ENCODE data around the gene IKZF3.
A peak's percentile ranks its signal among the peaks of the same experiment; 100 is the strongest.
"Not testable (repeated sequence)": the region's sequence is repeated elsewhere in the genome, so short reads cannot be mapped to it uniquely, and the experiment has no call there.

IKZF3 gene

GRCh38 chr17:39863918-39864746 lies at the start of gene IKZF3:
TSS of gene IKZF3 (minus strand) at chr17:39864312. CDS start at chr17:39864126, 186 bp downstream.
- DNase-seq (ENCODE audit: low spot score) = peak; percentile 7

- no peak for DNase-seq (ENCODE audit: low spot score)
Observed at GRCh38 chr17:39908789-39909352, 44.8 kb upstream of the IKZF3 start.

DNA sequence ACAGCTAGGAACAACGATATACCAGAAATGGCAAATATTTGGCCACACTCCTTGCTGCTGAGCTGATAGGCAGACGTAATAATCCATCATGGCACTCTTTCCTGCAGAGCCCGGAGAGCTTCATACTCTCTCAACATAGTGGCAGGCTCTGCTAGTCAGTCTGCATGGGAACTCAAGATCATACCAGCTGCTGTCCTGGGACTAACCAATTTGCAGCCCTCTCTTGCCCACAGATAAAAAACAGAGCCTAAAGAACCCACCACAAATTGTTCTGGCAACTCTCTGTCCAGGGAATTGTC lies 40.8 kb upstream of the IKZF3 start:
- DNase-seq (ENCODE audit: low spot score) = no peak

DNA sequence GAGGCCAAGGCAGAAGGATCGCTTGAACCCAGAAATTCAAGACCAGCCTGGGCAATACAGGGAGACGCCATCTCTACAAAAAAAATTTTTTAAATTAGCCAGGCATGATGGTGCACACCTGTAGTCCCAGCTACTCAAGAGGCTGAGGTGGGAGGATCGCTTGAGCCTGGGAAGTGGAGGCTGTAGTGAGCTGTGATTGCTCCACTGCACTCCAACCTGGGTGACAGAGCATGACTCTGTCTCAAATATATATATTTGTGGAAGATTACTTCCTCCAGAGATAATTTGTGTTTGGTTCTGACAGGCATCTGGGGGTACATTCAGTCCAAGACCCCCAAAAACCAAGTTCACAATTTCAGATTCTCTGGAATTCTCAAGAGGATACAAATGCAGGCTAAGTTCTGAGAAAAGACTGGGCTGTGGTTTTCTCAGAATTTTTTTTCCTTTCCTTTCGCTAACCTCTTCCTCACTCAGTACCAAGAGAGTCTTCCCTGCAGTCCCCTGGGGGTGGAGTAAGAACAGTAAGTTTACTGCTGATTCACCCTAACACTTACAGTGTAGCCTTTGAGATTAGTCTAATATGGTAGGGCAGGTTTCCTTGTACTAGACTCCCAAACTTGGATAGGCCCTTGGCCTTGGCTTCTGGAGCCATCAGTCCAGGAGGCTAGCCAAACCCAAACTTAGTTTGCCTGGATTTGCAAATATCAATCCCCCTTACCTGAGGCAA lies 39.2 kb upstream of the IKZF3 start:
- DNase-seq (ENCODE audit: low spot score) = no peak

- DNase-seq (ENCODE audit: low spot score) = not testable (repeated sequence)
Observed at GRCh38 chr17:39902027-39902426, 37.9 kb upstream of the IKZF3 start.

DNA sequence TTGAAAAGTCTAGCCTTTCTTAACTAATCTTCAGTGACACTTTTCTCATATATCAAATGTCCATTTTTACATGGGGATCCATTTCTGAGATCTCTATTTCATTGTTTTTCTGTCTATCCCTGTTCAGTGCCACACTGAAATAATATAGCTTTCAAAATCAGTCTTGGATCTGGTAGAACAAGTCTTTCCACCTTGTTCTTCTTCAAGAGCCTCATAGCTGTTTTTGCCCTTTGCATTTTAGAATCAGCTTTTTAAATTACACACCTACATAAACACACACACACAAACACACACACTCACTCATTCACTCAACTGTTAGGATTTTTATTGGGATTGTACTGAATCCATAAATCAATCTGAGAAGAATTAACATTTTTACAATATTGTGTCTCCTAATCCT lies 35.1 kb upstream of the IKZF3 start:
- no peak for DNase-seq (ENCODE audit: low spot score)

DNA sequence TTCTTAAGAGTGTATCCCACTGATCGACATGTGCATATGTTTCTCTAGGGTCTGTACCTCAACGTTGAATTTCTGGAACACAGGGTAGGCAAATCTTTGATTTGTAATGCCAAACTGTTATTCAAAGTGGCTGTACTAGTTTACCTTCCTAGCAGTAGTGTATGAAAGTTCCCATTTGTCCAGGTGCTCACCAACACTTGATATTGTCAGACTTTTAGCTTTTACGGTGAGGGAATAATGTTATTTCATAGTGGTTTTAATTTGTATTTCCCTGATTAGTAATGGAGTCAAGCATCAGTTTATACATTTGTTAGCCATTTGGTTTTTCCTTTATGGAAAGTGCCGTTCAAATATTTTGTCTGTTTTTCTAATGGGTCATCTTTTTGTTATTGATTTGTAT lies 34.0 kb upstream of the IKZF3 start:
- DNase-seq (ENCODE audit: low spot score) = no peak

GRCh38 chr17:39894681-39895376 lies 30.7 kb upstream of the IKZF3 start:
- DNase-seq (ENCODE audit: low spot score) = no peak

GRCh38 chr17:39889200-39889599 lies 25.1 kb upstream of the IKZF3 start:
- DNase-seq (ENCODE audit: low spot score) = no peak

DNA sequence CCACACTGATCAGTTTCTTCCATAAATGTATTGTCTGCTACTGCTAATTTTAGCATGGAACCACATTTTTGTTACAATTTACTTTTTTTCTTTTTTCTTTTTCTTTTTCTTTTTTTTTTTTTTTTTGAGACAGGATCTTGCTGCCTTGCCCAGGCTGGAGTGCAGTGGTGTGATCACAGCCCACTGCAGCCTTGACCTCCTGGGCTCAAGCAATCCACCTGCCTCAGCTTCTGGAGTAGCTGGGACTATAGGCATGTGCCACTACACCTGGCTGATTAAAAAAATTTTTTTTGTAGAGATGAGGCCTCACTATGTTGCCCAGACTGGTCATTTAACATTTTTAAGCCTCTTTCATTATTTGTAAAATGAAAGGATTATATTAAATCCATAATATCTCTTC lies 23.0 kb upstream of the IKZF3 start:
- DNase-seq (ENCODE audit: low spot score) = no peak

DNA sequence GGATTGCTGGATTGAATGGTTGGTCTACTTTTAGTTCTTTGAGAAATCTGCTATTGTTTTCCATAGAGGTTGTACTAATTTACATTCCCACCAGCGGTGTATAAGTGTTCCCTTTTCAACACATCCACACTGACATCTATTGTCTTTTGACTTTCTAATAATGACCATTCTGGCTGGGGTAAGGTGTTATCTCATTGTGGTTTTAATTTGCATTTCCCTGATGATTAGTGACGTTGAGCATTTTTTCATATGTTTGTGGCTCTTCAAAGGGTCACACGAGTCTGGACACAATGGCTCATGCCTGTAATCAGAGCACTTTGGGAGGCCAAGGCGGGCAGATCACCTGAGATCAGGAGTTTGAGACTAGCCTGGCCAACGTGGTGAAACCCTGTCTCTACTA lies 22.0 kb upstream of the IKZF3 start:
- DNase-seq (ENCODE audit: low spot score) = not testable (repeated sequence)

DNA sequence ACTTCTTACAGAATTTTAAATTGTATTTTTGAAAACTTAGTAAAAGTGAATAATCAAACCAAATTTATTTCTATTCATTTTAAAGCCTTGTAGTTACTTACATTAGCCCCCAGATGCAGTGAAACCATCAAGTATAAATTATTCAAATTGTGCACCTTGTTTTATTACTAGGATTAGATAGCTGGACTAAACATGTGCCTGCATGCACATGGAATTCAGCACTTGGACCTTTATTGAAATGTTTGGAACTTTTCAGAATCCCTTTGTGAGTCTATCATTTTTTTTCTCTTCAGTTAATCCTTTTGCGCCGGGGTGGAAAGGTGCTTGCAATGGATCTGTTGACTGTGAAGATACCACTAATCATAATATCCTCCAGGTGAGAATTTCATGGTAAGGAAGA lies 8.6 kb upstream of the IKZF3 start:
- no peak for DNase-seq (ENCODE audit: low spot score)

- no peak for DNase-seq (ENCODE audit: low spot score)
Observed at GRCh38 chr17:39871801-39872200, 7.7 kb upstream of the IKZF3 start.

DNA sequence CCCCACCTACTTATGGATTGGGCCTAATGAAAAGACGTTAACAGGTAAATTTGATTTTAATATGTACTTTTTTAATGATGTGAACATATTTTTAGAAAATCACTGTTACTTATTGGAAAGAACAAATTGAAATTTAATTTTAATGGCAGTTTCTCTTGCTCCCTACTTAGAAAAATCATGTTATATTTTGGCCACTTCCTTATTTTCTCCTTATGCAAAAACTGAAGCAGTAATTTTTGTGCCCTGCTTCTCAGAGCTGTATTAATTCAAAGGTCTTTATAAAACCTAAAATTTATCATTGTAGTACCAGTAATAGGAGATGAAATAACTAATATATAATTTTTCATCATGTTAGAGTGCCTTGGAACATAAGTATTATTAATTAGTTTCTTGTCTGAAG lies 6.7 kb upstream of the IKZF3 start:
- no peak for DNase-seq (ENCODE audit: low spot score)

- DNase-seq (ENCODE audit: low spot score) = no peak
Observed at GRCh38 chr17:39868554-39868942, 4.4 kb upstream of the IKZF3 start.

GRCh38 chr17:39867880-39868553 lies 3.9 kb upstream of the IKZF3 start, which contains the start of gene ZPBP2:
TSS of gene ZPBP2 (plus strand) at chr17:39868202. CDS start at chr17:39868355, 153 bp downstream.
- DNase-seq (ENCODE audit: low spot score) = no peak

DNA sequence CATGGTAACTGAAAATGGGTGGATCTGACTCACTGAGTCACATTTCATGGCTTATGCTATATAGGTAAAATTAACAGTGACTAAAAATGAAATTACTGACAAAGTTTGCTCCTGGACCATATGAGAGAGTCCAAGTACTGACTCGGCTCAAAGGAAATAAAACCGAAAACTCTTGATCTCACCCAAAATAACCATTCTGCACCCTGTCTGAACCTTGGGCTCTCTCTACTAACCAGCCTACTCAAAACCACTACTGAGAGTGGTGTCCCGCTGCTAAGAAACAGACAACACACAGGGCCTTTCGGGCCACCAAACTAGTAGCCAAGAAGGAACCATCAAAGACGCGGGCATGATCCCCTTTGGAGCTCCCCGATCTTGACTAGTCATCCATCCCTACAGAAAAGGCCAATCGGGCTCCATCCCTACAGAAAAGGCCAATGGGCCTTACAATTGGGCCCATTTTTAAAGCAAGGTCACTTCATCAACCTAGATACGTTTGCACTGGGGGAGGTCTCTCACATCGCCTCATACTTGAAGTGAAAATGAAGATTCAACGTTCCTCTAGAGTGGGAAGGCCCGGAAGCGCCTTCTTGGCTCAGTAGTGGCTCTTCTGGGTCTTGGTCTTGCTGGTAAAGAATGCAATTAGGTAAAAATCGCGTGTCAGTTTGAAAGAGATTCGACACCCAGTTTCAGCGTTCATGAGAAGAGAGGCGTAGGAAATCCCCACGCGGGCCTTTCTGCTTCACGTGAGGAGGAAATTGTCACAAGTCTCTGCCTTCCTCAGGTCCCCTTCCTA lies 3.2 kb upstream of the IKZF3 start:
- DNase-seq (ENCODE audit: low spot score) = no peak

DNA sequence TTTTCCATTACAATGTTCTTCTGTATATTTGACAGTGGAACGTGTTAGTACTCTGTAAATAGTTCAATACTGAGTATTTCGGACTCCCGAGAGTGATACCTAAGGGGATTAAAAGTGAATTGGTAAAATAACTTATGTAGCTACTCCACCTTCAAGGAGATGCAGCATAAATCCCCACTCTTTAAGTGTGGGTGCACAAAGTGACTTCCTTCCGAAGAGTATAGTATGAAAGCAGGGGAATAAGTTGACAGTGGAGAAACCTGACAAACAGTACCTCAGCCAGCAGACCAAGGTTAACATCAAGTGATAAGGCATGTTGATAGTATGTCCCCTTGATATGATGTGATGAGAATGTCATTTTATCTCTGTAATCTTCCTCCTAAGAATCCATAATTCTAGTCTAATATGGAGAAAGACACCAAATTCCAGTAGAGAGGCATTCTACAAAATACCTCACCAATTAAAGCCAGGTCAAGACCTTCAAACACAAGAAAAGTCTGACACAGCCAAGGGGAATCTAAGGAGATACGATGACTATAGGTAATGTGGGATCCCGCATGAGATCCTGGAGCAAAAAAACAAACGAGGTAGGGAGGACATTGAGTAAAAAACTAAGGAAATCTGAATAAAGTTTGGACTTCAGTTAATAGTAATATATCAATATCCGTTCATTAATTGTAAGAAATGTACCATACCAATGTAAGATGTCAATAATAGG lies 2.1 kb upstream of the IKZF3 start:
- no peak for DNase-seq (ENCODE audit: low spot score)

GRCh38 chr17:39863244-39863917 lies 731 bp downstream of the IKZF3 start:
- no peak for DNase-seq (ENCODE audit: low spot score)

GRCh38 chr17:39861235-39861634 lies 2.9 kb downstream of the IKZF3 start:
- no peak for DNase-seq (ENCODE audit: low spot score)

Data from AG08395 (cell line).